Neural cell (in vitro differentiated cells): ENCODE data around the gene YAE1. TPM values are rescaled to one million over a fixed set of nuclear protein-coding genes. Genes with fewer than 3 reads are reported as not detected.

Experiments
- H2AFZ ChIP-seq: fragments of 200-600, 300-800 bp; sonication (generic), shearing (Covaris generic); 2 replicates; pipeline ENCODE4 v1.6.0; 2014; ENCODE audit warnings: low read depth, mild to moderate bottlenecking, antibody characterized with exemption, low read length, moderate library complexity
- H3F3A ChIP-seq: fragments of 200-600 bp; shearing (Covaris generic); 2 replicates; pipeline ENCODE4 v1.6.1; 2016; ENCODE audit warnings: mild to moderate bottlenecking, moderate library complexity, mixed read lengths, antibody characterized with exemption, low read length; ENCODE audit not compliant: insufficient read depth, poor library complexity, severe bottlenecking
- H3K27ac ChIP-seq: fragments of 200-600, 300-800 bp; sonication (generic), shearing (Covaris generic); 2 replicates; pipeline ENCODE4 v1.5.1; 2014; ENCODE audit warnings: mild to moderate bottlenecking, low read length, moderate library complexity
- H3K27me3 ChIP-seq: fragments of 300-800, 200-600 bp; sonication (generic), shearing (Covaris generic); 2 replicates; pipeline ENCODE4 v1.6.0; 2014; ENCODE audit warnings: mild to moderate bottlenecking, low read depth, low read length, moderate library complexity; ENCODE audit not compliant: insufficient read depth
- H3K36me3 ChIP-seq: fragments of 300-800, 200-600 bp; sonication (generic), shearing (Covaris generic); 2 replicates; pipeline ENCODE4 v1.5.1; 2014; ENCODE audit warnings: mild to moderate bottlenecking, antibody characterized with exemption, low read length, moderate library complexity; ENCODE audit not compliant: insufficient read depth
- H3K4me2 ChIP-seq: fragments of 300-800, 200-600 bp; sonication (generic), shearing (Covaris generic); 2 replicates; pipeline ENCODE4 v1.6.0; 2014; ENCODE audit warnings: mild to moderate bottlenecking, low read length
- H3K4me3 ChIP-seq: fragments of 300-800, 200-600 bp; sonication (generic), shearing (Covaris generic); 2 replicates; pipeline ENCODE4 v1.5.1; 2014; ENCODE audit warnings: mild to moderate bottlenecking, low read length, moderate library complexity
- H3K79me2 ChIP-seq: fragments of 200-600 bp; shearing (Covaris generic); replicated peaks from 2 replicates; pipeline ENCODE4 v1.6.0; 2014; ENCODE audit warnings: mild to moderate bottlenecking, low read length, moderate library complexity; ENCODE audit not compliant: insufficient read depth
- H3K9ac ChIP-seq: fragments of 300-800, 200-600 bp; sonication (generic), shearing (Covaris generic); 2 replicates; pipeline ENCODE4 v1.6.1; 2016; ENCODE audit warnings: mild to moderate bottlenecking, low read length, mixed read lengths
- H3K9me2 ChIP-seq: fragments of 200-600 bp; shearing (Covaris generic); 2 replicates; pipeline ENCODE4 v1.6.1; 2016; ENCODE audit warnings: mild to moderate bottlenecking, low read length, mixed read lengths; ENCODE audit not compliant: insufficient read depth
- H3K9me3 ChIP-seq: fragments of 200-600, 300-800 bp; sonication (generic), shearing (Covaris generic); 2 replicates; pipeline ENCODE4 v1.6.1; 2016; ENCODE audit warnings: mild to moderate bottlenecking, mixed run types, low read length, moderate library complexity, mixed read lengths
- H4K20me1 ChIP-seq: fragments of 200-600 bp; shearing (Covaris generic); 2 replicates; pipeline ENCODE4 v1.6.1; 2016; ENCODE audit warnings: mild to moderate bottlenecking, mixed run types; ENCODE audit not compliant: insufficient read depth
- CTCF ChIP-seq: fragments of 450-650 bp; IDR thresholded peaks from 2 replicates; pipeline ENCODE4 v1.5.1; 2014; ENCODE audit warnings: antibody characterized with exemption, mild to moderate bottlenecking, moderate library complexity; ENCODE audit not compliant: poor library complexity, severe bottlenecking
- EP300 ChIP-seq: fragments of 450-650 bp; conservative IDR thresholded peaks from 2 replicates; pipeline ENCODE4 v1.6.1; 2014; ENCODE audit warnings: antibody characterized with exemption, mild to moderate bottlenecking, moderate library complexity; ENCODE audit not compliant: poor library complexity, severe bottlenecking
- EZH2 ChIP-seq: fragments of 200-600, 300-800 bp; shearing (Covaris generic), sonication (generic); IDR thresholded peaks from 2 replicates; pipeline ENCODE4 v1.6.1; 2014; ENCODE audit warnings: antibody characterized with exemption, low read length, borderline replicate concordance, mild to moderate bottlenecking; ENCODE audit not compliant: insufficient read depth, poor library complexity, severe bottlenecking
- MXI1 ChIP-seq: fragments of 450-650 bp; conservative IDR thresholded peaks from 2 replicates; pipeline ENCODE4 v1.6.1; 2014; ENCODE audit warnings: antibody characterized with exemption, mild to moderate bottlenecking; ENCODE audit not compliant: poor library complexity, severe bottlenecking
- POLR2AphosphoS5 ChIP-seq: IDR thresholded peaks from 2 replicates; pipeline ENCODE4 v1.6.1; 2012
- RAD21 ChIP-seq: fragments of 450-650 bp; conservative IDR thresholded peaks from 2 replicates; pipeline ENCODE4 v1.6.1; 2014; ENCODE audit warnings: antibody characterized with exemption, mild to moderate bottlenecking, moderate library complexity
- REST ChIP-seq: IDR thresholded peaks from 2 replicates; pipeline ENCODE4 v1.6.1; 2012; ENCODE audit warnings: borderline replicate concordance
- SMC3 ChIP-seq: fragments of 450-650 bp; conservative IDR thresholded peaks from 2 replicates; pipeline ENCODE4 v1.6.1; 2014; ENCODE audit warnings: antibody characterized with exemption, mild to moderate bottlenecking, moderate library complexity; ENCODE audit not compliant: poor library complexity
- TAF1 ChIP-seq: IDR thresholded peaks from 2 replicates; pipeline ENCODE4 v1.6.1; 2012; ENCODE audit warnings: low read depth
- polyA plus RNA-seq: library from polyadenylated mRNA; depleted of rRNA; stranded (reverse); fragments of >200 nt; gene quantifications from 2 replicates; pipeline ENCODE4 v1.2.3, GENCODE V29; 2014

Gene YAE1
- polyA plus RNA-seq, 1 donor from 2014 or later = 85.2 TPM

DNA sequence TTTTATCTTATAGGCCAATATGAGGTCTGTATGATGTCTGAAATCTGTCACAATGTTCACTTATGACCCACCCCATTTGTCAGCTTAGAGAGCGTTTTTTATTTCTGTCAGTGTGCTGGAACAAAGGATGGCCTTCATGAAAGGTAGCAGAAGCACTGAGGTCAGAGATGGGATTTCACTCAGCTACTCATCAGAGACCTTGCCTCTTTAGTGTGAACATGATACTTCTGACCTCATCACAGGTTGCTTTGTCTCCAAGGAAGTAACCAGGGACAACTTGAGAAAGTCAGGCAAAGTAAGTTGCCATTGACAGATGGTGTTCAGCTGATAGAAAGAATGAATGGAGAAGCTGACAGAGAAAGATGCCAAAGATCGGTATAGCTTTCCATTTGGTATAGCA is 16.3 kb downstream of the YAE1 start:
- no peaks in the 10 kb centered on the region for H3K79me2 ChIP-seq
- H3K4me2 ChIP-seq = no peak overlapping the region
- H3K27me3 ChIP-seq = no peaks in the 10 kb centered on the region
- no peak overlapping the region for H3K27ac ChIP-seq
- no peak overlapping the region for H3K9ac ChIP-seq
- H2AFZ ChIP-seq = no peak overlapping the region
- H3K9me2 ChIP-seq = no peaks in the 10 kb centered on the region
- no peaks in the 10 kb centered on the region for H3K36me3 ChIP-seq
- no peak overlapping the region for H3K4me3 ChIP-seq
- TF ChIP-seq RAD21 (no peak), CTCF (no peak), REST (no peak), POLR2AphosphoS5 (no peak), SMC3 (no peak), TAF1 (no peak), EZH2 (no peak), EP300 (no peak), MXI1 (no peak)
- H3F3A ChIP-seq = no peaks in the 10 kb centered on the region
- H3K9me3 ChIP-seq = no peaks in the 10 kb centered on the region
- no peaks in the 10 kb centered on the region for H4K20me1 ChIP-seq

- Histone ChIP-seq H3F3A (no peaks in the 10 kb centered on the region), H3K27me3 (no peaks in the 10 kb centered on the region), H3K4me2 (no peak overlapping the region), H3K36me3 (no peaks in the 10 kb centered on the region), H3K27ac (no peak overlapping the region), H3K9me3 (no peaks in the 10 kb centered on the region), H4K20me1 (no peaks in the 10 kb centered on the region), H2AFZ (no peak overlapping the region), H3K79me2 (no peaks in the 10 kb centered on the region), H3K9ac (no peak overlapping the region), H3K4me3 (no peak overlapping the region), H3K9me2 (no peaks in the 10 kb centered on the region)
- TF ChIP-seq MXI1 = no peak
- no peak for TF ChIP-seq EP300
- no peak for TF ChIP-seq TAF1
- TF ChIP-seq POLR2AphosphoS5 = no peak
- no peak for TF ChIP-seq RAD21
- TF ChIP-seq SMC3 = no peak
- TF ChIP-seq EZH2 = no peak
- no peak for TF ChIP-seq CTCF
- TF ChIP-seq REST = no peak
These were observed 17.3 kb downstream of the YAE1 start for GRCh38 chr7:39583539-39583938.
